Osteocyte (in vitro differentiated cells): Measurements from ENCODE around the gene C5orf58. TPM values are rescaled to one million over a fixed set of nuclear protein-coding genes. Genes with fewer than 3 reads are reported as not detected.

Experiments
- DNase-seq: peaks from one replicate; pipeline ENCODE4 v3.0.0; 2021; ENCODE audit warnings: mixed read lengths; ENCODE audit not compliant: unreplicated experiment; ENCODE audit errors: extremely low spot score
- H3K27ac Mint-ChIP-seq: one replicate; pipeline ENCODE4 v1.8.0; 2021; ENCODE audit warnings: mild to moderate bottlenecking, mixed read lengths; ENCODE audit not compliant: unreplicated experiment
- H3K27me3 Mint-ChIP-seq: one replicate; pipeline ENCODE4 v1.8.0; 2021; ENCODE audit warnings: mixed read lengths; ENCODE audit not compliant: unreplicated experiment
- H3K36me3 Mint-ChIP-seq: one replicate; pipeline ENCODE4 v1.8.0; 2021; ENCODE audit warnings: mixed read lengths; ENCODE audit not compliant: unreplicated experiment
- H3K4me1 Mint-ChIP-seq: one replicate; pipeline ENCODE4 v1.8.0; 2021; ENCODE audit warnings: mixed read lengths; ENCODE audit not compliant: unreplicated experiment
- H3K4me3 Mint-ChIP-seq: one replicate; pipeline ENCODE4 v1.8.0; 2021; ENCODE audit warnings: mild to moderate bottlenecking, moderate library complexity, mixed read lengths; ENCODE audit not compliant: unreplicated experiment
- H3K9me3 Mint-ChIP-seq: one replicate; pipeline ENCODE4 v1.8.0; 2021; ENCODE audit warnings: mixed read lengths; ENCODE audit not compliant: unreplicated experiment
- total RNA-seq: library from RNA; stranded (reverse); gene quantifications from 2 replicates; pipeline ENCODE4 v1.2.1, GENCODE V29; 2021
- TF ChIP-seq, protein P1 (sequence below): fragments of 200-600 bp; sonication (generic); IDR thresholded peaks from 2 replicates; pipeline ENCODE4 v1.5.0; 2021; ENCODE audit warnings: antibody characterized with exemption, mild to moderate bottlenecking, moderate library complexity

Gene C5orf58
- total RNA-seq, 1 donor from 2014 or later = not detected

DNA sequence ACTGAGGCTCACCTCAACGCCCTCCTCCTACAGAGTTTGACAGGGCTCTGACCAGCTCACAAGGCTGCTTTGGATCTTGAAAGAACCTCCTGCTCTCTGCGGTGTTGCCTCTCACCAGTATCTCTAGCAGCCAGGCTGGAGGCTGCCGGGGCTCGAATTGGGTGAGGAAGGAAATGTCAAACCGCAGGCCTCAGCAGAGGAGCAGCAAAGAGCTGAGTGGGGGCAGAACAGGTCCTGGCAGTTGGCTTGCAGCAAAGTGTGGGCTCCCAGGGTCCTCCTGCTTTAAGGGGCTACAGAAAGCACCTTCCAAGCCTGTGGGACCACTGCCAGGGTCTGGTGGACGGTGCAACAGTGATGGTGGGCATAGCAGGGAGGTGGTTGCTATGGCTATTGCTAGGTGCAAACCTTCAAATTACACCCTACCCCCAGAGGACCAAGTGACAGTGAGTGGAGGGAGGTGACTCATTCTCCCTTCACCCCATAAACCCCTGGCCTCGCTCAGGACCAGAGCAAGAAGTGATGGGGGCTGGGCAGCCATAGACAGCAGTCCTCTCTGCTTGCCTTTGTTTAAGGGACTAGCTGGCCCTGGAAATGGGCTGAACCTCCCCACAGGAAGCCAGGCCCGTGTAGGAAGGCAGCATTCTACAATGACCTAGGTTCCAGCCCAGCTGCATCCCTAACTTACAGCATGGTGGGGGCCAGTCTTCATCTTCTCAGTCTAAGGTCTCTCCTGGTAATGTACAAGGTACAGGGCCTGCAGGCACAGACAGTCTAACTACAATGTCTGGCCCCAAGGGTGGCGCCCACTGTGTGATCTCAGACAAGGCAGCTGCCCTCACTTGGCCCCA, 46.0 kb downstream of the C5orf58 start:
- Mint-ChIP-seq H3K4me1 (peaks cover 3% of the 10 kb centered on the region), H3K27ac (no peak overlapping the region), H3K4me3 (no peak overlapping the region), H3K36me3 (no peaks in the 10 kb centered on the region), H3K27me3 (peaks cover 62% of the 10 kb centered on the region), H3K9me3 (peaks cover 6% of the 10 kb centered on the region)
- TF ChIP-seq, protein P1, sequence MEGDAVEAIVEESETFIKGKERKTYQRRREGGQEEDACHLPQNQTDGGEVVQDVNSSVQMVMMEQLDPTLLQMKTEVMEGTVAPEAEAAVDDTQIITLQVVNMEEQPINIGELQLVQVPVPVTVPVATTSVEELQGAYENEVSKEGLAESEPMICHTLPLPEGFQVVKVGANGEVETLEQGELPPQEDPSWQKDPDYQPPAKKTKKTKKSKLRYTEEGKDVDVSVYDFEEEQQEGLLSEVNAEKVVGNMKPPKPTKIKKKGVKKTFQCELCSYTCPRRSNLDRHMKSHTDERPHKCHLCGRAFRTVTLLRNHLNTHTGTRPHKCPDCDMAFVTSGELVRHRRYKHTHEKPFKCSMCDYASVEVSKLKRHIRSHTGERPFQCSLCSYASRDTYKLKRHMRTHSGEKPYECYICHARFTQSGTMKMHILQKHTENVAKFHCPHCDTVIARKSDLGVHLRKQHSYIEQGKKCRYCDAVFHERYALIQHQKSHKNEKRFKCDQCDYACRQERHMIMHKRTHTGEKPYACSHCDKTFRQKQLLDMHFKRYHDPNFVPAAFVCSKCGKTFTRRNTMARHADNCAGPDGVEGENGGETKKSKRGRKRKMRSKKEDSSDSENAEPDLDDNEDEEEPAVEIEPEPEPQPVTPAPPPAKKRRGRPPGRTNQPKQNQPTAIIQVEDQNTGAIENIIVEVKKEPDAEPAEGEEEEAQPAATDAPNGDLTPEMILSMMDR = no peak
- DNase-seq = no peak

DNA sequence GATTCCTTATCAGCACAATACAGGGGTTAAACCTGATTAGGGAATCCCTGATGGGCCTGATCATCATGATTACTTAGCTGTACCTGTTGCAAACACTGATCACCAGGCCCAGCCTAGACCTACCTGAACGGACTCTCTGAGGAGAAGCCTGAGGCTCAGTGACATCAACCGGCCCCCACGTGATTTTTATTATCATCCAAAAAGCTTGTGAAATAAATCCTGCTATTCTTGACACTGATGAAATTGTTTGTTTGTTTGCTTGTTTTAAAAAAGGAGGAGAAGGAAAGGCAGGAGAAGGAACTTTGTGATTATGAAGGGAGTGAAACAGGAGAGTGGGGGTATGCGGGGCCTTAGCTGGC, 46.7 kb downstream of the C5orf58 start:
- Mint-ChIP-seq H3K4me3 (no peak overlapping the region), H3K36me3 (no peaks in the 10 kb centered on the region), H3K9me3 (peaks cover 7% of the 10 kb centered on the region), H3K27me3 (peaks cover 57% of the 10 kb centered on the region), H3K27ac (no peak overlapping the region), H3K4me1 (peaks cover 3% of the 10 kb centered on the region)
- TF ChIP-seq, protein P1 = no peak
- no peak for DNase-seq

DNA sequence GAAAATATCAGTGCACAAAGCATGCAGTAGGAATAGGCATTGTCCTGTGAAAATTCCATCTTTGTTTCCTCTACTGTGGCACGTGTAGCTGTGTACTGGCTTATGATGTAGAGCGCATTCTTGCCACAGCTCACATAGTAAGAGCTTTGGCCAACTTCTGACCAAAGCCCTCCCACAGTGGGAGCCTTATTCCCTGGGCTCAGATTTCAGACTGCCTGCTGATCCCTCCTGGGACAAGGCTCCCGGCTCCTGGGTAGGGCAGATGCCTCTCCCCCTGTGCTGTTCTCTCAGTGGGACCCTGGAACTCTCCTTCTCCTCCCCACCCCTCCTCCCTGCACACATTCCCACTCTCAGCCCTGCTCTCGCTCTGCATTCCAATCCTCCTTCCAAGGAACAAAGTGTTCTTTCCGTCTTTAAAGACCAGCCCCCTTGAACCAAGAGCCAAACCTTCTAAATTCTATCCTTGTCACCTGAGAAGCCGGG, 47.3 kb downstream of the C5orf58 start:
- DNase-seq = no peak
- H3K4me3 Mint-ChIP-seq = no peak overlapping the region
- TF ChIP-seq, protein P1 = no peak
- H3K9me3 Mint-ChIP-seq = peaks cover 8% of the 10 kb centered on the region
- no peaks in the 10 kb centered on the region for H3K36me3 Mint-ChIP-seq
- no peak overlapping the region for H3K27ac Mint-ChIP-seq
- H3K4me1 Mint-ChIP-seq = peaks cover 3% of the 10 kb centered on the region
- H3K27me3 Mint-ChIP-seq = peaks cover 56% of the 10 kb centered on the region

DNA sequence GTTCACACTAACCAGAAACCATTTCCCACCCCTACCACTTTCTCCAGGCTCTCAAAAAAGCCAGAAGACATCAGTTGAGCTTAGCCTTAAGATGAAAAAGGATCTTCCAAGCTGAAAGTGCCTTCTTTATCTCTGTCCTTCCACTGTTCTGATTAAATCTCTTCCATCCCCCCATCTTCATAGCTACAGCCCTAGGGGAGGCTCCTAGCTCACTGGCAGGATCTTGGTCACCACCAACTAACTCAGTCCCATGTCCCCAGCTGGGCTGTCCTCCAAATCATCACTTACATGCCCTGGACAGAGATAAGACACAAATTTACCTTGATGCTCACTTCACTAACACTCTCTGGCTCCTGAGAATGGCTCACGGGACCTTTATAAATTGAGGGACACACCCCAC, 50.5 kb downstream of the C5orf58 start:
- Mint-ChIP-seq H3K4me3 (no peak overlapping the region), H3K36me3 (no peaks in the 10 kb centered on the region), H3K4me1 (peaks cover 3% of the 10 kb centered on the region), H3K27me3 (peaks cover 53% of the 10 kb centered on the region), H3K9me3 (peaks cover 12% of the 10 kb centered on the region), H3K27ac (no peak overlapping the region)
- DNase-seq = no peak
- TF ChIP-seq, protein P1 = no peak

DNA sequence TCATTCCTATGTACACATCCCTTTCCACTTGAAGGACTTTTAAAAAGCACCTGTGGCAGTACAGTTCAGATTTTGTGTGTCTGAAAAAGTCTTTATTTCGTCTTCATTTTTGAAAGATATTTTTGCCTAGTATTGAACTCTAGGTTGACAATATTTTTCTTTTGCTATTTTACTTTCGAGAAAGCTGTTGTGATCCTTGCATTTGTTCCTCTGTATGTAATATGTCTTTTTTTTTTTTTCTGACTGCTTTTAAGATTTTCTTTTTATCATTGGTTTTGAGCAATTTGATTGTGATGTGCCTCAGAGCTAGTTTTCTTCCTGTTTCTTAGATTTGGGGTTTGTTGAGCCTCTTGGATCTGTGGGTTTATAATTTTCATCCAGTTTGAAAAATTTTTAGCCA, 51.4 kb downstream of the C5orf58 start:
- TF ChIP-seq, protein P1 = no peak
- no peak overlapping the region for H3K27ac Mint-ChIP-seq
- no peaks in the 10 kb centered on the region for H3K36me3 Mint-ChIP-seq
- no peak for DNase-seq
- H3K4me3 Mint-ChIP-seq = no peak overlapping the region
- H3K4me1 Mint-ChIP-seq = peaks cover 3% of the 10 kb centered on the region
- peaks cover 12% of the 10 kb centered on the region for H3K9me3 Mint-ChIP-seq
- H3K27me3 Mint-ChIP-seq = peaks cover 55% of the 10 kb centered on the region
